Upper lobe of left lung (tissue), 4 donors: Measurements from ENCODE around the gene NTF4.
"Not testable (repeated sequence)": the region's sequence is repeated elsewhere in the genome, so short reads cannot be mapped to it uniquely, and the experiment has no call there.

Source experiments
- CTCF ChIP-seq, 6 experiments: fragments of 450-650 bp in 4 of 6; fragments of 200-600 bp in 2 of 6; sonication (generic) in 2 of 6; IDR thresholded peaks; one replicate each; pipeline ENCODE4 v1.5.1; 2016 to 2019; ENCODE audit warnings: antibody characterized with exemption in 6 of 6
- EP300 ChIP-seq, 4 donors: sonication (generic); formaldehyde crosslinking; IDR thresholded peaks; one replicate each; pipeline ENCODE4 v1.5.1; 2017; ENCODE audit warnings: antibody characterized with exemption in 4 of 4, control low read depth in 2 of 4
- POLR2A ChIP-seq, 4 donors: fragments of 450-650 bp; IDR thresholded peaks; one replicate each; pipeline ENCODE4 v1.5.1; 2016 to 2017; ENCODE audit warnings: antibody characterized with exemption in 4 of 4, mild to moderate bottlenecking in 2 of 4
- POLR2AphosphoS5 ChIP-seq, 2 donors: sonication (generic); formaldehyde crosslinking; IDR thresholded peaks; one replicate each; pipeline ENCODE4 v1.5.1; 2017; ENCODE audit warnings: antibody characterized with exemption in 2 of 2

- TF ChIP-seq CTCF, POLR2A, POLR2AphosphoS5, EP300 (IDR thresholded peaks at IDR 0.05): not testable (repeated sequence)
Measured at GRCh38 chr19:49018388-49019241, 46.0 kb downstream of the NTF4 start.
